GM19324 (cell line): Measurements from ENCODE around the gene SLC6A3.
A peak's percentile ranks its signal among the peaks of the same experiment; 100 is the strongest.

Experiments
- ATAC-seq: cut with Tn5 transposase; IDR thresholded peaks from one replicate; pipeline ENCODE4 v1.9.1; 2021; ENCODE audit warnings: mild to moderate bottlenecking, moderate library complexity; ENCODE audit not compliant: unreplicated experiment, low FRiP score

Gene SLC6A3

DNA sequence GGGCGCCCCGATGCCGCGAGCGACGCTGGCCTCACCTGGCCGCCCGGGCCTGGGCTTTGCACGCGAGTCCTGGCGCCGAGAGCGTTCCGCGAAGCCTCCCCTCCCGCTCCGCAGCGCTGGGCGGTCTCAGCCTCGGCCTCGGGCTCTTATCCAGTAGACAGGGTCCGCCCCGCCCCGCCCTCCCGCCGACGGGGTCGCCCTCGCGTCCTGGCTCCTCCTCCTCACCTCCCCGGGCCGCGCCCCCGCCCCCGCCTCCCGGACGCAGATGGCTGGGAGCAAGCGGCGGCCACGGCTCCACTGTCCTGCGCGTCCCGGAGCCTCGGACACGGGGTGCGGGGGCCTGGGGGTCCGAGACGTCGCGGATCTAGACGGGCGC lies at the start of gene SLC6A3:
Gene SLC6A3 (minus strand): TSS at position 128 of the 376 bp plus-strand sequence. CDS start 2,243 bp downstream, outside the sequence.
- no peak for ATAC-seq

DNA sequence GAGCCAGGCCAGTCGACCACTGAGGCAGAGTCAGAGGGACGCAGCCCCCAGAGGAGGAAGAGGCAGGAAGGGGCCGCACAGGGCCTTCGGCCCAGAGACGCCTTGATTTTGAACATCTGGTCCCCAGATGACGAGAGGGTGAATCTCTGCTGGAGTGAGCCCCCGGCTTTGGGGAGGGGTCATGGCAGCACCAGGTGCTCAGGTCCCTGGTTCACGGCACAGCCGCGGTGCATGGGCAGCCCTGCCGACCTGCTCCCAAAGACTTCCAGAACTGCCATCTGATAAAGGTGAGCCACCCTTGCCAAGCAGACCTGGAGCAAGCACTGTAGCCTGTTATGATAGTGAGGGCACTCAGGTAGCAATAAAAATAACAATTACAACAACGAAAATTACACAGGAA lies 48.7 kb upstream of the SLC6A3 start:
- no peak for ATAC-seq

DNA sequence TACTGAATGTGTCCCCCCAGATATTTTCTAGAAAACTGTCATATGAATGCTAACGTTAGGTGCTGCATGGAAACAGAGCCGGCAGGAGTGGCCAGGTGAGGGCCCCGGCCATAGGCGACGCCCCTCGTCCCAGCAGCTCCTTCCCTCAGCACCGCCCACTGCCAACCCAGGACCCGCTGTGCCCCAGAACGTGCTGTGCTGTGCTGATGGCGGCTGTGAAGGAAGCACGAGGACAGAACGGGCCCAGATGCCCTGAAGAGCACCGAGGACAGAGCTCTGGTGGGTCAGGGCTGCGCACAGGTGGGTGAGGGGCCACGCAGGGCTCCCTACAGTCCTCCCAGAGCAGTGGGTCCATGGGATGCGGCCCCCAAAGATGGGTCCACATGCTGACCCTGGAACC lies 48.2 kb upstream of the SLC6A3 start:
- no peak for ATAC-seq

DNA sequence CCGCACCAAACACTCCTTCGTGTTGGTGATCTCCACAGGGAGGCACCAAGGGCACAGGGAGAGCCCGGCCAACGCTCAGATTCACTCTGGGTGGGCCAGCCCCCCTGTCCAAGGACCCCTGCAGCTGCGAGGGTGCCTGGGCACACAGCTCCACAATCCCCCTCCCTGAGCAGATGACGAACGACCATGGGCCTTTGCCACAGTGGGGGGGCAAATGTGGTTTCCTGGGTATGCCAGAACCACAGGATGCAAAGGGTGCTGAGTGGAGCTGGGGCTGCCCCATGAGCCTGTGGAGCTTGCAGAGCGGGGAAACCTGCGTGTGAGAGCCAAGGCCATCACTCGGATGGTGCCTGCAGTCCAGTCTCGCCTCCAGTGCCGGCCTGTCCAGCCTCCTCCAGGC lies 47.5 kb upstream of the SLC6A3 start:
- ATAC-seq, result no peak

DNA sequence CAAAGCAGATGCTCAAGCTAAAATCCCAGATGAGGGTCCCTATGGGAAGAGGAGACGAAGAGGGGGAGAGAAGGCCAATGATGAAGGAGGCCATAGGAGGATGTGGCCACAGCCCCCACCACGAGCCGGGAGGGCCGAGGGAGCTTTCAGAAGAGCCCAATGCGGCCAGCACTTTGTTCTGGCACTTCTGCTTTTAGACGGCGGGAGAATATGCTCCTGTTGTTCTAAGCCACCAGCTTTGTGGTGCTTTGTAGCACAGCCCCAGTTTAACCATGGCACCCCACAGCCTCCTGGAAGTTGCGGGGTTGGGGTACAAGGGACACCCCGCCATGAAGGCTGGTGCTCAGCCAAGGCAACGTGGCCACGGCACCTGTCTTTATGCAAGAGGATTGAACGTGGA lies 45.1 kb upstream of the SLC6A3 start:
- ATAC-seq, result no peak

DNA sequence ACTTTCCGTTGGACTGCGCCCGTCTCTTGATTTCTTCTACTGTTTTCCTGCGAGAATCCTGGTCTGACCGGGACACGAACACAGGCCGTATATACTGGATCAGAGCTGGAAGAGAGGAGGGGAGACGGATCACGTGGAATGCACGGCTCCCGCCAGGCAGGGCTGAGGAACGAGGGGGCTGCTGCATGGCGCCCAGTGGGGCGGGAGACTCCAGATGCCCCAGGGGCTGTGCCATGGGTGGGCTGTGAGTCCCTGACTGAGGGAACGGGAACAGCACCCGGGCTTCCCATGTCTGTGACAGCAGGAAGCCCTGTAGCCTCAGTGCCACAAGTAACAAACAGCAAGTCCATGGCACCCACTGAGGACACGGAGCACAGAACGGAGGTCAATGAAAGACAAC lies 44.5 kb upstream of the SLC6A3 start:
- ATAC-seq, result no peak

DNA sequence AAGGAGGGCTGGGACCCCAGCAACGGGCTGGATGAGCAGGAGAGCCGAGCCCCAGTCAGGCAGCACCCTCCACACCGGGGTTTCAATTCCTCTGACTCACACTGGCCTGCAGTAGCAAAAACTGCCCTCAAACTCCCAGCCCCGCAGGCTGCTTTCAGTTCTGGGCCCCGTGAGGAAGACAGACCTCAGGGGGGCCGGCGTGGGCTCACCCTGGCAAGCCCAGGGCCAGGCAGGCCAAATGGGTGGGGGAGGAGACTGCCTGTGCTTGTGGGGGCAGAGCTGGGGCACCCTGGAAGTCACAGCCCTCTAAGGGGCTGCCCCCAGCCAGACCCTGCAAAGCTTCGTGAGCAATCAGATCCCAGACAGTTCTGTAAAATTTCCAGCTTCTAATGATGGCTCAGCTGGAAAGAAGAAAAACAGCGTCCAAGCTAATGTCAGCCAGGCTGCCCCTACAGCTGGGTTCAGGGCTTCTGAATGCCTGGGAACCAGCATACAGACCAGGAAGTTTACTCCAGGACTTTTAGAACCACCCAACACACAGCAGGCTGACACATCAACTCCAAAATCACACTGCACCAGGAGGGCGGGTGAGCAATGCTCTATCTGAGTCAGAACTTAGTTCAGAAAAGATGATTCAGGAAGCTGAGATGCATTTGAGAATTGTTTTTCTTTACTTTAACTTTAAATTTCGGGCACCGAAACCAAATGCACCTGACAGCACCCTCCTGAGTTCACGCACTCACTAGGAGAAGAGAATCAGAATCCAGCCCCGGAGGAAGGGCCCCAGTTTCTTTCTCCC lies 43.8 kb upstream of the SLC6A3 start:
- peak; percentile 64 for ATAC-seq

DNA sequence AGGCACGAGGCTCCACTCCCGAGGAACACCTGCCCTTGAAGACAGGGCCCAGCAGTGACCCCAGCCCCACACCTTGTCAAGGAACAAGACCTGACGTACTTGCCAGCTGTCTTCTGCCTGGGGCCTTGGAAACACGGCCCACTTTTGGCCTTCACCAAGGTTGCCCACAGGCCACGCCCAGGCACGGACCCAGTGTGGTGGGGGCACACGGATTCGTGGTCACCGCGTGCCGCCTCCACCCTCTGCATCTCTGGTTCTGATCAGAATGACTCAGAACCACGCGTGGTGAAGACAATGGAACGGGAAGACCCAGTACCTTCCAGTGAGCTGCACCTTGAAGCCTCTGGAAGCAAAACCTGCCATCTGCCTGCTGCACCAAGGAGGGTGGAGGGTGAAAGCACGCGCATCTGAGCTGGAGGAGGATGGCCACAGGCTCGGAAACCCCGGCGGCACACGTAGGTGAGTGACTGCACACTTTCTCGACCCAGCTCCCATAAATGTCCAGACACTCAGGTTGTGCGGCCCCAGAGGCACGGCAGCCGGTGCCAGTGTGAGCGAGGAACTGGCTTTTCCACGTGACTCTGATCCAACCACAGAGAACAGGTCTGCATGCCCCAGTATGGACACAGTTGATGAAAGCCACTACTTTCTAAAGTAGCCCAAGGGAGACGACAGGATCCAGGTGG lies 42.0 kb upstream of the SLC6A3 start:
- ATAC-seq, result no peak

DNA sequence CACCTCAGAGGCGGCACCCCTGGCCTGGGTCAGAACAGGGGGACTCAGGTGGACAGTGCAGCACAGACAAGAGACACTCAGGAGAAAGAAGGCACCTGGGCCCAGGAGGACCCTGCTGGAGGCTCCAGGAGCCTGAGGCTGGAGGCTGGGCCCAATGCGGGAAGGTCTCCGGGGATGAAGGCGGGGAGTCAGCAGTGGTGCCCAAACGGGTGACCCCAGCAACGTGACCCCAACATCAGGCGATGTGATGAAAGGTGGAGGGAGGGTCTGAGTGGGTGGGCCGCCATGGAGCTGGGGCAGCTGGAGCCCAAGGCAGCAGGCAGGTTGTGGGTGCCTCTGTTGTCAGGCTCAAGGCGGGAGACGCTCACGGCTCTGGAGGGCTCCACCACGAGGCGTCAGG lies 41.0 kb upstream of the SLC6A3 start:
- no peak for ATAC-seq

DNA sequence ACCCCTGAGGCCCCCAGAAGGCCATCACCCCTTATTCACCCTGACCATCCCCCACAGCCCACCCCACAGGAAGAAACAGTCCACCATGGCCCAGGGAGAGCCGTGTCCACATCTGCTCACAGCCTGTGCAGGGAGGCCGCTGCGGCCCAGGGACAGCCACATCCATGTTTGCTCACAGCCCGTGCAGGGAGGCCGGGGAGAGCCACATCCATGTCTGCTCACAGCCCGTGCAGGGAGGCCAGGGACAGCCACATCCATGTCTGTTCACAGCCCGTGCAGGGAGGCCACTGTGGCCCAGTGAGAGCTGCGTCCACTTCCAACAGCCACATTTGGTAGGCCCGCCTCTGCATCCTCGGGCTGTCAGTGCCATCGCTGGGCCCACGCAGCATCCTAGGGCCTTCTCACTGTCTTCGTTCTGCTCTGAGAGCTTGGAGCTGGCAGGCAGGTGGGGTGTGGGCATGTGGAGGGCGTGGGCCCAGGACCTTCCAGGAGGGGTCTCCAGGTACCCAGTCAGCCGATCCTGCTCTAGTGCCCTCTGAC lies 40.4 kb upstream of the SLC6A3 start:
- ATAC-seq, result no peak

DNA sequence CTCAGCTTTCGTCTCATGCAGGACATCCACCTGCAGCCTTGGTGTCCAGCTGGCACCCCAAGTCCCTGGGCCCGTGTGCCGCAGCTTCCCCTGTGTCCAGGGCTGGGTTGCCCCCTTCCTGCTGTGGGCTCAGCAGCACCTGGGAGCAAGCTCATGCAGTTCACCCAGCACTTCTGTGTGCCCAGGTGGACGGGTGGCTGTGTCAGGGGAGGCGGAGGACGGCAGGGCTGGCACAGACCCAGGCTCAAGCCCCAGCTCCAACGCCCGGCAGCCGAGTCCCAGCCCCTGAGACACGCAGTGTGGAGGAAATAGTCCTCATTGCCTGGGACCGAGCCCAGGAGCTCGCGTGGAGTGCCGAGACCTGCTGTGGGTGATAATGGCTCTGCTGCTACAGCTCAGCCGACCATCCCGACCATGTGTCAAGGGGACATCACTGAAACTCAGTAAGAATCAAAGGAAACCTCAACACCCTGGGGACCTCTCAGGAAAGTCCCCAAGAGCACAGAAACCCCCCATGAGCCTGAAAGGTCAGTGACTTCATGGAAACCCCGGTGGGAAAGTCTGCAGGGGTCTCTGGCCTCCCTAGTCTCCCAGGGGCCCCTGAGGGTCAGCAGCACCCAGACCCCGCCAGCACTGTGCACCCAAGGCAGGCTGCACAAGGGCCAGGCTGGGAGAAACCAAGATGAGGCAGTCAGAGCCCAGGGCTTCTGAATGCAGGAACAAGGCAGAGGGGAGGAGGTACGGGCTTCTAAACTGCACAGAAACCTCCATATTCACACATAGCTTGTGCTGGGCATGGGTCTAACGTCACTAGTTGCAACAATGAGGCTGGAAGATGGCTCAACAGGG lies 39.7 kb upstream of the SLC6A3 start:
- peak; percentile 46 for ATAC-seq

DNA sequence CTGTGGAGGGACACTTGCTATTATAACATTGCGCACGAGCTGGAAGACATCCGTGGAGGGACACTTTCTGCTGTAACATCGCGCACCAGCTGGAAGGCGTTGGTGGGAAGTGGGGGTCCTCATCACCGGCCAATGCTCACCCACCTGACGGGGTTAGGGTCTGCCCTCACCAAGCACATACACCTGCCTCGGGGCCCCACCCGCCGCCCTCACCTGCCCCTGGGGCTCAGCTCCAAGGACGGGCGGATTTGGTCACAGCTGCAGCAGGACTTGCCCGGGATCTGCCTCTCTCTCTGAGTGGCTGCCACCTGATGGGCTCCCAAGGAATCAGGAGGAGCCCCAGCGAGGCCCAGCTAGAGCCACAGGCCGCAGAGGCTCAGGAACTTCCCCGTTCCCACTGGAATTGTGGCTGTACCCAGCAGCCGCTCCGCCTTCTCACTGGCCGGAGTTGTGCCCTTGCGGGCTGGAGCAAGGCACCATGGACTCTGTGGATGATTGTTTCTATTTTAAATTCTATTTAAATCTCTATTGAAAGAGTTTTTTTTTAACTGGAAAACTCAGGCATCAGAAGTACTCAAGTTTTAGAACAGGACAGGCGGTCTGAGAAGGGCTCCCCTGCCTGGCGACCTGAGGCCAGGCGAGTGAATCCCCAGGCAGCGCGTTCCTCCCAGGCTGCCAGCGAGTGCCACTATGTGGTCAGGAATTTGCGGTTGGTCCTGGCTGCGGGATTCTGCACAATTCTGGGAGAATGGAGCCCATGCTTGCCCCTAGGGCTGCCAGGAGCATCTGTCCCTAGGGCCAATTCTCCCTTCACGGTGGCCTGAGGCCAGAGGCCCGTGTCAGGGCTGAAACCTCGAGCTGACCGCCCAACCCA lies 38.9 kb upstream of the SLC6A3 start:
- no peak for ATAC-seq

DNA sequence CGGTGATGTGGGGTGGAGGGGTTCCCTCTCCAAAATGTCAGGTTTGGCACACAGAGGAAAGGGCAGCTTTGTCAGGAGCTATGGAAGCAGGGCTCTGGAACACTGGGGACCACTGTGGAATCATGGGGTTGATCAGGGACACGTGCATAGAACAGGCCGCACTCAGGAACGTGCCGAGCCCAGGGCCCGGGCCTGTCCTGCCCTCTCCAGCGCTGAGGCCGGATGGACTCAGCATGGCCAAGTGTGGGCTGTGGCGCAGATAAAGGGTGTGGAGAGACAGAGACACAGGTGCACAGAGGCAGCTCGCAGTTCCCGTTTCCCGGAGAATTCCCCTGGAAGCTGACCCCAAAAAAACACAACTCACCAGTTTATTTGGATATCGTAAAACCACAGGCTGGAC lies 37.8 kb upstream of the SLC6A3 start:
- no peak for ATAC-seq

DNA sequence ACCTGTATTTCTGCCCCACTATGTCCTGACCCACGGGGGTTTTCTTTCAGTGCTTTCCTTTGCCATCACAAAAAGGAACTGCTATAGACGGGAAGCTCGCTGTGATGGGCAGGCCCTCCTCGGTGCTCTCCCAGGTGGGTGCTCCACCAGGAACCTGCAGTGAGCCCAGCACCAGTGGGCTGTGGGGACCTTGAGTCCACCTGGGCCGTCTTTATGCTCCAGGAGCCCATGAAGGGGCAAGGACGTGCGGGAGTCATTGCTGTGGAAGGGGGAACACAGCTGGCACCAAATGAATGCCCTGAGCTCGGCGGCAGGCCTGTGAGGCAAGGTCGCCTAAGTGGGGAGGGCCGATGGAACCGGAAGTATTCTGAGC lies 36.7 kb upstream of the SLC6A3 start:
- no peak for ATAC-seq

DNA sequence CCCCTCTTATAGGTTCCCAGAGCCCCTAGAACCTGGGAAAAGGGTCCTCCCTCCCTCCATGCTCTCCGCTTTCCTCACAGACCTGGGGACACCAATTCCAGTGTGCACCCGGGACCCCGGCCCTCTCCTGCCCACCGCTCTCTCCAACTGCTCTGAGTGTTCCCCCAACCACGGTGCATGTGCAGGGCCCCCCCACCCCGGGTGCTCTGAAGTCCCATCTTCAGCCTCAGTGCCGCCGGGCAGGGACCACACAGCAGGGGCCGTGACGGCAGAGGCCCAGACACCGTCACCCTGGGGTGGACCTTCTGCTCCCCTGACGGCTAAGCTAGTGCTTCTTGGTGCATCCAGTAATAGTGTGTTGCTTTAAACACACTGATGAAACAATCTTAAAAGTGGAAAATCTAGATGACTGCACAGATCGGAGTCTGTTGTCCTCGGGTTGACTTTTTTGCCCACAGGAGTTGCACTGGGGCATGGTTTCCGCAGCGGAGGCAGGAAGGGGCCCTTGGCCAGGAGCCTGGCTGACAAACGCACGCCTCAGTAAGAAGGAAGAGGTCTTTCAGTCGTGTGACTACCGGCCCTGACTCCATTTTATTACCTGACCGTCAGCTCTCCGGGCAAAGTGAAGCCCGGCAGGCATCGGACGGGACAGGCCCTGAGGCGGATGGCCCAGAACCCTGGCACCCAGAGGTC lies 36.2 kb upstream of the SLC6A3 start:
- ATAC-seq, result no peak

DNA sequence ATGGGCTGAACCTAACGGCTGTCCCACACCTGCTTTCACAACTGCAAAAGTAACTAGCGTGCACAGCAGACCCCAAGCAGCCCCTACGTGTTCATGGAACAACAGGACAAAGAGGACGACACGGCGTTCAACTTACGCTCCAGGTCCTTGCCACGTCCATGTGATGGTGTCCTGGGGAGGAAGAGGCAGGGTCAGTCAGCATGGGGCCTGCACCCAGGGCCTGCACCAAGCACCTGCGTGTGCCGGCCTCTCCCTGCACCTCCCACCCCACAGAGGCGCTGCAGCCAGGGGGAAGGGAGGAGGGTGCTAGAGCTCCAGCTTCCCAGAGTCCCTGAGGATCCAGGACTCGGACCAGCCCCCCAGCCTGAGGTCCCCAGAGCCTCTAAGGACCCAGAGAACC lies 35.6 kb upstream of the SLC6A3 start:
- ATAC-seq, result no peak

DNA sequence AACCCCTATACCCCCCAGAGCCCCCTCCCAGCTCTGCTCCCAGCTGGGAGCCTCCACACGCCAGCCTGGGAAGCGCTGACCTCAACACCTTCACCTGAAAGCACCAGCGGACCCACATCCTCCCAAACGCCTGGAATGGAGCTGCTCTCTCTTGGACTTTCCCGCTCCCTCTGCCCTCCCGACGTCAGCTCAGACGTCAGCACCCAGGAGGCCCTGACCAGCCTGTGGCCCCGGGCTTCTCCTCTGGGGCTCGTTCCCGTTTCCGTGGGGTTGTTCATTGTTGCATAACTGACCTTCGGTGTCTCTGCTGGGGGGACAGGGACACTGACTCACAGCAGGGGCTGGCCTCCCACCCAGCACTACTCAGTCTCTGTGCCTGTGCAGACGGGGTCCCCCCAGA lies 35.0 kb upstream of the SLC6A3 start:
- no peak for ATAC-seq

DNA sequence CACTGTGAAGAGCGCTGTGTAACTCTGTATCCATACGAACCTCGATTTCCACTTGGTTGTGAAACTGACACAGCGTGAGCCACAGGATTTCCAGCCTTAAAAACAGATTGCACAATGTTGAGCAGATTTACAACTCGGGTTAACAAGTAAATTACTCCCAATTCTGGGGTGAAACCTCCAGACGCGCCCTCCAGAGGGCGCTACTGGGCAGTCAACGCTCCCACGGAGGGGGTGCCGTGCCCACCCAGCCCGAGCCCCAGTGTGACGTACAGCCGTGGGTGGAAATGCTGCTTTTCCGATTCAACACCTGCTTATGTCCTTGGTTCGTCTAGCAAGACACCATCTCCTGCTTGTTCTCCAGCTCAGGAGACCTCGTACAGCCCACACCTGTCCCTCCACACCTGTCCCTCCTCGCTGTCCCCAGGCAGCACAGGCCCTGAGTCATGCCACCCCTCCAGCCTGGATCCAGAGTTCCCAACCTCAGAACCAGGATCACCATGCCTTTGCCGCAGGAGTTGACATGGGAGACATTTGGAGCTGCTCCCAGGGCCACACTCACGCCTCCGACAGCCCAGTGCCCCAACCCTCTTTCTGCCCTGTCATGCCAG lies 34.4 kb upstream of the SLC6A3 start:
- no peak for ATAC-seq

DNA sequence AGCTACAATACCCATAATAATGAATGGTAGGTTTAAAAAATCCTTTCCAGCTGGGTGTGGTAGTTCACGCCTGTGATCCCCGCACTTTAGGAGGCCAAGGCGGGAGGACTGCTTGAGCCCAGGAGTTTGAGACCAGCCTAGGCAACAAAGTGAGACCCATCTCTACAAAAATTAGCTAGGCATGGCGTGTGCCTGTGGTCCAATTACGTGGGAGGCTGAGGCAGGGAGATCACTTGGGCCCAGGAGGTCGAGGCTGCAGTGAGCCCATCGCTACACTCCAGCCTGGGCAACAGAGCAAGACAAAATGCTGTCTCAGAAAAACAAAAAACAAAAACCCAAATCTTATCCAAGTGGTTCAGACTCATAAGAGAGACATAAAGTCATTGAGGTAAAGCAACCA lies 33.8 kb upstream of the SLC6A3 start:
- ATAC-seq, result no peak
